Activated CD4-positive, alpha-beta T cell treated with anti-CD3 and anti-CD28 coated beads for 1 hour (primary cell): Measurements from ENCODE around the gene C20orf141.
"Not testable (repeated sequence)": the region's sequence is repeated elsewhere in the genome, so short reads cannot be mapped to it uniquely, and the experiment has no call there.

Experiments
- DNase-seq: peaks from one replicate; pipeline ENCODE4 v3.0.0-alpha.2; 2020

C20orf141 gene

DNA sequence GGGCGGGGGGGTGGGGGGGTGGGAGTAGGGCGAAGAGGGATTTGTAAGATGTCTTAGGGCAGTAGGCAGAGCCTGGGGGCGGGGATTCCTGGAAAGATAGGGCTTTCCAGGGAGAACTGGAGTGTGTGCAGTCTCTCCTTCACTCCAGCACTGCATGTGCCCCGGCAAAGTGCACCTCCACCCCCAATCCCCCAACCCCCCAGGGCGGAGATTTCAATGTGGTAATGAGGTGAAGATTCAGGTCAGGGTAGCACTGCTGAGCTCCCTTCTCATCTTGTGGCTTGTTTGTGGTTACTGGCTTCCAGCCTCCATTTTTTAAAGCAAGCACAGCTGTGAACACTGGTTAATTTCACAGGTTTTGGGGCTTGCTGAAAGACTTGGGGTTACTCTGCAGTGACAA, 7.3 kb downstream of the C20orf141 start:
- DNase-seq: no peak

DNA sequence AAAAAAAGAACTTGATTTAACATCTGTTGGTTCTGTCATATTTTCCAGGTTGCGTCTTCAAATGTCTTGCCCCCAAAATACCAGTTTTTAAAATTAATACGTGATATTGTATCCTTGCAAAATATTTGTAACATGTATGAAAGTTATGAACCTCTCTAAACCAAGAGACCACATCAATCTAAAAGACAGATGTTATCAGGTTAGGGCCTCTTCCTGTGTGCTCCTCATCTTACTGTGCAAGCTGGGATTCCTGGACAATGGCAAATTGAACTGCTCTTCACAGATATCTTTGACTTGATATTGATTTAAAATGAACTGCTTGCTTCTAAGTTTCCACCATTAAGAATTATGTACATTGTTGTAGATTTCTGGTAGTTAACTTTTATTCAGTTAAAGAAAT, 11.0 kb downstream of the C20orf141 start:
- DNase-seq: no peak

DNA sequence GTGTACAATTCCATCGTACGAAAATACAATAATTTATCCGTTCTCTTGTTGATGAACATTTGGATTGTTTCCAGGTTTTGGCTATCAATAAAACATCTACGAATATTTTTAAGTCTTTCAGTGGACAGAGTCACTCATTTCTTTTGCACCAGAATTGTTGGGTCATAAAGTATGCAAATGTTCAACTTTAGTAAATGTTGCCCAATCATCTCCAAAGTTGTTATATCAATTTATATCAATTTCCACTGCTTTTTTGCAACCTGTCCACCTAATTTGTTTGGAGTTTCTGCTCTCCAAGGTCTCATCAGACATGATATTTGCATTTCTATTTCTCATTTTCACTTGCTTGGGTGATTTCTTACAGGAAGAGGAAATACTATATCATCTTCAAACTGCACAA, 11.9 kb downstream of the C20orf141 start:
- DNase-seq: no peak

DNA sequence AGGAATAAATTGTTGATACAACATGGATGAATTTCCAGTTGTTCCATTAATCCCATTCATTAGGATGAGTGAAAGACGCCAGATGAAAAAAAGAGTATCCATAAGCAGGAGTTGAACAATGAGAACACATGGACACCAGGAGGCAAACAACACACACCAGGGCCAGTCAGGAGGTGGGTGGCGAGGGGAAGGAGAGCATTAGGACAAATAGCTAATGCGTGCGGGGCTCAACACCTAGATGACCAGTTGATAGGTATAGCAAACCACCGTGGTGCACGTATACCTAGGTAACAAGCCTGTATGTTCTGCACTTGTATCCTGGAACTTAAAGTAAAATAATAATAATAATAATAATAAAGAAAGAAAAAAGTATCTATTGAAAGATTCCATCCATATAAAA, 14.6 kb downstream of the C20orf141 start:
- no peak for DNase-seq

GRCh38 chr20:2831206-2831605, 16.4 kb downstream of the C20orf141 start:
- not testable (repeated sequence) for DNase-seq

DNA sequence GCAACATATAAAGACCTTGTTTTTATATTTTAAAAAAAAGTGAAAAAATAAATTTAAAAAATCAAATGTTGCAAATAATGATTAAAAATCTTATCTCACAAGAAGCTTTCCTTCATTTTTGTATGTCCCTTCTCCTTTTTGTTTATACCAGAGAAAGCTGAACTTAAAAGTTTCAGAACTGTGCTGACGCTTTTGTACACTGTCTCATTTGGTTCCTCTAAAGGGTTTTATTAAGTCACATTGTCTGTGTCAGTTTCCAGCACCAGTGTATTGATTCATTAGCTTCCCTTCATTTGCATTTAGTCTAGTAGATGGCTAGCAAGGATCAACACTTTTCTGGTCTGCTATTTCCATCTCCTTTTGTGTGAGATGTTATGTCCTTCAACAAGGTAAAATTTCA, 19.0 kb downstream of the C20orf141 start:
- DNase-seq: no peak

DNA sequence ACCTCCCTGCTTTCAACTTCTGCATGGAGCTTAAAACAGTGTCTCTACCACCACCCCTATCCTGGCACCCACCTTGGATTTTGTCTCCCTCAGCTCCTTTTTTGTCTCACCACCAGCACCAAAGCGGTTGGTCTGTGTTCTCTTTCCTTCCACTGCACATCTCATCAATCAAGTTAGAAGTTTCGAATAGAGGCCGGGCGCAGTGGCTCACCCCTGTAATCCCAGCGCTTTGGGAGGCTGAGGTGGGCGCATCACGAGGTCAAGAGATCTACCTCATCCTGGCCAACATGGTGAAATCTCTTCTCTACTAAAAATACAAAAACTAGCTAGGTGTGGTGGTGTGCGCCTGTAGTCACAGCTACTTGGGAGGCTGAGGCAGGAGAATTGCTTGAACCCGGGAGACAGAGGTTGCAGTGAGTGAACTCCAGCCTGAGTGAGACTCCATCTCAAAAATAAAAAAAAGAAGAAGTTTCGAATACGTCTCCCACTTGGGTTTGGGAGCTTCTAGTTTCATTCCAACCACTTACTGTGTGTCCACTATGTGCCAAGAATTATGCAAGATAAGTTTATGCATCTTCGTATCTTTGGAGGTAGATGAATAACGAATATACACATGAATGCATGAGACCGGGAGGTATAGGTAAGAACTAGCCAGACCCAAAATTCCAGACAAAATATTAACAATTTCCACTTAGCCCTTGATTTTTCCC, 19.8 kb downstream of the C20orf141 start:
- DNase-seq: no peak

GRCh38 chr20:2835331-2835796, 20.6 kb downstream of the C20orf141 start:
- no peak for DNase-seq

DNA sequence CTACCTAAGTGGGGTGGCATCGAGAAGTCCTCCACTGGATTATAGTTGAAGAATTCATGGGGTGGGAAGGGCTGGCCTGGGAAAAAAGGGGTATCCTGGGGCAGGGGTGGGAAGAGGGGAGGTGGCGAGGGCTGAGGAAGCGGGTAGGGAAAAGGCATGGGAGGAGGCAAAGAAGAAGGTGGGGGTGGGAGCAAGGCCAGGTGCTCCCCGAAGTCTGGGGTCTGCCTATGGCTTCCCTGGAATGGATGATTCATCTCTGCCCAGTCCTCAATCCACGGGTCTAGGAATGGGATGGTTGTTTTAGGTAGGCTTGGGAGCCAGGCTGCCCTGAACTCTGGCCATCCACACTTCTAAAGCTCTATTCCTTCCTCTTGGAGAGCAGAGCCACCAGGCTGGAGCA, 21.2 kb downstream of the C20orf141 start:
- no peak for DNase-seq

DNA sequence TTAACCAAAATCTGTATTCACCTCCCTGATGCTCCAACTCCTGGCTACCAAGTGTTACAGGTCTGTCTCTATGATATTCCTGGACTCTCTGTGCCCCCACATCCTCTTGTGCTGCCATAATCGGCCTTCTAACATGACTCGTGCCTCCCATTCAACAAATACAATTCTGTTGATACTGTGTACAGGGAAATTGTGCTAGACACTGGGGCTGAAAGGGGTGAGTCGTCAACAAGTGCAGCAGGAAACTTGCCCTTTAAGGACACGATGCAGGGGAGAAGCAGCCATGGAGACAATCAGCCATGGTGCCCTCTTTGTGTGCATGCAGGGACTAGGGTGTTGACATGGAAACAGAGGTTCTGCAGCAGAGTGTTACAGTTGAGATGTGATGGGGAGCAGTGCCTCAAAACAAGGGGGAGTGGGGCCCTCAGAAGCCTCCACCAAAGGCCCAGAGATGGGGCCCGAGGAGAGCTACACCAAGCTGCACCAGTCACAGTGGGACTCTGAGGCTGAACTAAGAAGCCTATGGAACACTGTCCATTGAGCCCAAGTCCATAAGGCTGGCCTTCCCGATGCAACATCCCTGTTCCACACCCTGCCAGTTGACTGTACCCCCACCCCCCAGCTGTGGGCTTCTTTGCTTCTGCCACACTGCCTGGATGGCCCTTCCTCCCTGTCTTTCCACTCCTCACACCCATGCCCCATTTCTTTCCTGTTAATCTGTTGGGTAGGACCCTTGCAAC, 22.6 kb downstream of the C20orf141 start:
- DNase-seq: no peak

GRCh38 chr20:2838170-2838797, 23.5 kb downstream of the C20orf141 start:
- DNase-seq: no peak

DNA sequence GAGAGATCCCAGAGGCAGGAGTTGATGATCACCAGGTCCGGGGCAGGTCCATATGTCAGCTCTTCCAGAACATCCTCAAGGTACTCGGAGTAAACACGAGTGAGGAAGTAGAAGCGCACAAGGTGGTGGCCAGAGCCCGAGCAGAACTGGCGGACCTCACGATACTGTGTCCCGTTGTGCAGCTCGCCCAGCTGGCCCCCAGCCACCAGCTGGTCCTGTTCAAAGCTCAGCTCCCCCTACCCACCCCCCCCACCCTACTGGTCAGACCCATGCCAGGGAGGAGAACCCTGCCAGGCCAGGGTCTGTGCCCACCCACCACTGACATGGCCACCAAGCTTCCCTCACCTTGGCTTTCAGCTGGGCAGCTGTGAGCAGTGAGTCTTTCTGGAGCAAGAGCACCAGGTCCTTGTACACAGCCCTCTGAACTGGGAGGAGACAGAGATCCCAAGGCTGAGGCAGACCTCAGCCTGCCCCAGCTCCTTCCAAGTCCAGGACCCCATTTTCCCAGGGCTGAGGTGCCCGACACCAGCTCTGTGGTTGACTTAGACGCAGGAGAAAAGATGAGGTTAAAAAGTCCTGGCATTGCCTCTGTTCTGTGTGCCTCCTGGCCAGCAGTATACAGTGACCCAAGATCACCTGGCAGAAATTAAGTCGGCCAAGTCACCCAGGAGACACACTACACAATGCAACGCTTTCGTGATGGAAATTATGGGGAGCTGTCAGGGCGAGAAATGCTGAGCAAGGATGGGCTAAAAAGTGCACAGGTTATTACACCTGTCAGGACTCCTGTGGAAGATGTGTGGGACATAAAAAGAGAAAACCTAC, 24.3 kb downstream of the C20orf141 start:
- no peak for DNase-seq

DNA sequence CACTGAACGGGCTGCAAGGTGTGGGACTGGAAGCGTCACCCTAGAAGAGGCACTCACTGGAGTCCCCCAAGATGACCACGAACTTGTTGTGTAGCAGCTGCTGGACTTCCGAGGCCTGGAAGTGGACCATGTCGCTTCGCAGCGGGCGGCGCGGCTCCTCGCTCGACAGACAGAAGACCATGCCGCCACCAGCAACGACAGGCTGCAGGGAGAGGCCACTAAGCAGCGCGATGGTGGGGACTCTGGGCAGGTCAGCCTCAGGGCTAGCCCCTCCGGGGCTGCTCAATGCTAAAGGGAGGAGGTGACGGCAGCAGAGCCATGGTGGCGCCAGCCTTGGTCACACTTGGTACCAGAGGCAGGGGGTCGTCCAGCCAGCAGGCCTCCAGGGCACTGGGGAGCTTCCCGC, 24.9 kb downstream of the C20orf141 start:
- no peak for DNase-seq

- peak; percentile 82 for DNase-seq
Measured at GRCh38 chr20:2840138-2840966, 25.6 kb downstream of the C20orf141 start, which contains the start of the genes PCED1A and VPS16. TSS of gene PCED1A (minus strand) at chr20:2840655. CDS start at chr20:2839912, 743 bp downstream. TSS of gene VPS16 (plus strand) at chr20:2840745. CDS start at chr20:2840775, 30 bp downstream.

GRCh38 chr20:2840967-2841531, 26.3 kb downstream of the C20orf141 start:
- DNase-seq: peak; percentile 15

GRCh38 chr20:2845607-2846006, 30.8 kb downstream of the C20orf141 start:
- DNase-seq: no peak

- DNase-seq: no peak
Measured at GRCh38 chr20:2846698-2847097, 31.9 kb downstream of the C20orf141 start.

DNA sequence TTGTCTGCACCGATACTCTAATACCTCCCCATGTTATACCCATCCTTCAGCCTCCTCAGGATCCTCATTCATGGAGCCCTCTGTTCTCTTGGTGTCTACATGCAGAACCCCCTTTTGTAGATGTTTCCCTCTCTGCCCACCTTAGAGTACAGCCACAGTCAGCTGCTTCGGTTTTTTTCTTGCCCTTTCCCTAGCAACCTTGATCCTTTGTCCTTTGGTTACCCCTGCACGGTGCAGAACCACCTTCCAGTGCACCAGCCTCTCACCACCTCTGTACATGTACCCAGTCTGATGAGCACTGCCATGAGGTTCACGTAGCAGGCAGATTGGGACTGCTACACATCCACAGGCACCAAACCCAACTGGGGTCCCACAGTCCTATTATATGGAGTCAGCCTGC, 33.0 kb downstream of the C20orf141 start:
- no peak for DNase-seq

DNA sequence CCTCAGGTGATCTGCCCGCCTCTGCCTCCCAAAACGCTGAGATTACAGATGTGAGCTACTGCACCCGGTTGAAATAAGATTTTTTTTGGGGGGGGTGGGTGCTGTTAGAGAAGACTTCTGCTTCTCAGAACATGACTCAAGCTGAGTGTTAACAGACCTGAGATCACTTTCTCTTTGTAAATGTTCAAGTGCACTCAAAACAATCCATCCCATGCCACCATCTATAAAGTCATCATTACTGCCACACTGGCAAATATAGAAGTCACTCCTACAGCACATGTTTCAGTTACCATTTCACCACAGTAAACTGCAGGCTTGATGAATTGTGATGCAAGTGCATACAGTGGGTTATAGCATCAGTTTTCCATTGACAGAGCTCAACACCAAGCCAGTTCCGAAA, 34.7 kb downstream of the C20orf141 start:
- DNase-seq: no peak

- DNase-seq: no peak
Measured at GRCh38 chr20:2851086-2851485, 36.3 kb downstream of the C20orf141 start.

DNA sequence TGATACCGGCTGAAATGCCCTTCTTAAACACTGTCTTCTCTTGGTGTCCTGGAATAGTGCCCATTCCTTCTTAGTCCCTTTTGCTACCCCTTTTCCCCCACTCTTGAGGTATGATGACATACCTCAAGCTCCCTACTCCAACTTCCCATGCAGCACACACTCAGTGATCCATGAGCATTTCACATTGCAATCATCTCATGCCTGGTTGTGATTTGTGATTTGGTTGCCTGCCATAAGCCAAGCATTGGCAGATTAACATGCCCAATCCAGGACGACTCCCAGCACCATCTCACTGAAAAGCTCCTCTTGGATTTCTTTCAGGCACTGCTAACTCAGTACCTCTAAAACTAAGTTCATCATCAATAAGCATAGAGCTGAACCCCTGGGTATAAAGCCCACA, 43.8 kb downstream of the C20orf141 start:
- no peak for DNase-seq
